ENCODE measurements around the gene MCF2L2.
A peak's percentile ranks its signal among the peaks of the same experiment; 100 is the strongest.
"Not testable (repeated sequence)": the region's sequence is repeated elsewhere in the genome, so short reads cannot be mapped to it uniquely, and the experiment has no call there.

Gene MCF2L2

DNA sequence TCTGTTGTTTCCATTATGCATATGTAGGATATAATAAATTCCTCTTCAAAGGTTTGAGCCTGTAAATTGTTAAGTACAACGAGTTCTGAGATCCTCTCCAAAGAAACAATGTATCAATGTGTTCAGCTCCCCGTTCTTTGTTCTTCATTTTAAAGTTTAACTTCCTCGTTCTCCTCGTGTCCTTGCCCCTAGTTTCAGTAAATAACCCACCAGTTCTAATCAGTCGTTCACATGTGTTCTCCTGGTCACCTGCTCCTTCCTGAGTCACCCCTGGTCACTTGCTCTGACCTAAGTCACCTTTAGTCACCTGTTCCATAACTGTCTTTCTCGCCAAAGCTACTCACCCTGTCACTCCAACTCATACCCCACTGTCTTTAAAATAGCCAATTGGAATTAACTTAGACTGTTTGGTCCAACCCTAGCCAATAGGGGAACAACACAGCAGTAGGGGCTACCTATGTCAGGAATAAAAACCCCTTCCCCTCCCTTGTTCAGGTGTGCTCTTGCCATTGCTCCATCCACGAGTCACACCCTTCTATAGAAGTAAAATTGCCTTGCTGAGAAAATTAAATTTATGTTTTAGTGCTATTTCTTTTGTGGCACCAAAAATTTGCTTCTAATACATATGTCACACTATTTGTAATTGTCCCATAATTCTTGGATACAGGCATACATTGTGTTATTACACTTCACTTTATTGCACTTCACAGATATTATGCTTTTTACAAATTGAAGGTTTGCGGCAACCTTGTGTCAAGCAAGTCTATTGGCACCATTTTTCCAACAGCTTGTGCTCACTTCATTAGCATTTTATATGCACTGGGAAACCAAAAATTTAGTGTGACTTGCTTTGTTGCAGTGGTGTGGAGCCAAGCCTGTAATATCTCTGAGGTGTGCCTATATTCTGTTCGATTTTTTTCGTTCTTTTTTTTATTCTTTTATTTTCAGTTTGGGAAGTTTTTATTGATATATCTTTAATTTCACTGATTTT, 15.3 kb upstream of the MCF2L2 start:
- DNase-seq = no peak

DNA sequence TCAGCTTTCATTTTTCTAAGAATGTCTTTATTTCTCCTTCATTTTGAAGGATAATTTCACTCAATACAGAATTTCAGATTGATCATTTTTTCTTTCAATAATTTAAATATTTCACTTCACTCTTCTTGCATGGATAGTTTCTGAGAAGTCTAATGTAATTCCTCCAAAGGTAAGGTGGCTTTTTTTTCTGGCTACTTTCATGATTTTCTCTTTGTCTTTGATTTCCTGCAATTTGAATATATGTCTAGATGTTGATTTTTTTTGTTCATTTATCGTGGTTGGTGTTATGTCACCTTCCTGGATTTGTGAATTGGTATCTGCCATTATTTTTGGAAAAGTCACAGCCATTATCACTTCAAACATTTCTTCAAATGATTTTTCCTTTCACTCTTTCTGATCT, 14.6 kb upstream of the MCF2L2 start:
- DNase-seq = no peak

DNA sequence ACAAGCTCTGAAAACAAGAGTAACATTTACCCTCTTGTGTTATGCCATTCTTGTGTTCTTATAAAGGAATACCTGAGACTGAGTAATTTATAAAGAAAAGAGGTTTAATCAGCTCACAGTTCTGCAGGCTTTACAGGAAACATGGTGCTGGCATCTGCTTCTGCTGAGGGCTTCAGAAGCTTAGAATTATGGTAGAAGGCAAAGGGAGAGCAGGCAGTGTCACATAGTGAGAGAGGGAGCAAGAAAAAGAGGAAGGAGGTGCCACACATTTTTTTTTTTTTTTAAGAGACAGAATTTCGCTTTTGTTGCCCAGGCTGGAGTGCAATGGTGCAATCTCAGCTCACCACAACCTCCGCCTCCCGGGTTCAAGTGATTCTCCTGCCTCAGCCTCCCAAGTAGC, 12.1 kb upstream of the MCF2L2 start:
- not testable (repeated sequence) for DNase-seq

DNA sequence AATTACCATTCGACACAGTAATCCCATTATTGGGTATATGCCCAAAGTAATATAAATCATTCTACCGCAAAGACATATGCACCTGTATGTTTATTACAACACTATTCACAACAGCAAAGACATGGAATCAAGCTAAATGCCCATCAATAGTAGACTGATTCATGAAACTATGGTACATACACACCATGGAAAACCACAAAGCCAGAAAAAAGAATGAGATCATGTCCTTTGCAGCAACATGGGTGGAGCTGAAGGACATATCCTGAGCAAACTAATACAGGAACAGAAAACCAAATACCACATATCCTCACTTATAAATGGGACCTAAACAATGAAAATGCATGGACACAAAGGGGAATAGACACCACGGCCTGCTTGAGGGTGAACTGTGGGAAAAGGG, 11.1 kb upstream of the MCF2L2 start:
- DNase-seq = peak; percentile 52

DNA sequence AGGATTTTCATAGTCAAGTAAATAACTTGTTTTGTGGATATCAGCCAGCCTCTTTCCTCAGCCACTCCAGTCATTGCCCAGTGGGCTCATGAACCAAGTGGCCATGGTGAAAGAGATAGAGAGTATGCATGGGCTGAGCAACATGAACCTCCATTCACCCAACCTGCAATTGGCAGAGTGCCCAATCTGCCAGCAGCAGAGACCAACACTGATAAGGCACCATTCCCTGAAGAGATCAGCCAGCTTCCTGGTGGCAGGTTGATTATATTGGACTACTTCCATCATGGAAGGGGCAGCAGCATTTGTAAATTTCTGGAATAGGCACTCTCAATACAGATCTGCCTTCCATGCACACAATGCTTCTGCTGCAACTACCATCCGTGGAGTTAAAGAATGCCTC, 10.3 kb upstream of the MCF2L2 start:
- DNase-seq = no peak

DNA sequence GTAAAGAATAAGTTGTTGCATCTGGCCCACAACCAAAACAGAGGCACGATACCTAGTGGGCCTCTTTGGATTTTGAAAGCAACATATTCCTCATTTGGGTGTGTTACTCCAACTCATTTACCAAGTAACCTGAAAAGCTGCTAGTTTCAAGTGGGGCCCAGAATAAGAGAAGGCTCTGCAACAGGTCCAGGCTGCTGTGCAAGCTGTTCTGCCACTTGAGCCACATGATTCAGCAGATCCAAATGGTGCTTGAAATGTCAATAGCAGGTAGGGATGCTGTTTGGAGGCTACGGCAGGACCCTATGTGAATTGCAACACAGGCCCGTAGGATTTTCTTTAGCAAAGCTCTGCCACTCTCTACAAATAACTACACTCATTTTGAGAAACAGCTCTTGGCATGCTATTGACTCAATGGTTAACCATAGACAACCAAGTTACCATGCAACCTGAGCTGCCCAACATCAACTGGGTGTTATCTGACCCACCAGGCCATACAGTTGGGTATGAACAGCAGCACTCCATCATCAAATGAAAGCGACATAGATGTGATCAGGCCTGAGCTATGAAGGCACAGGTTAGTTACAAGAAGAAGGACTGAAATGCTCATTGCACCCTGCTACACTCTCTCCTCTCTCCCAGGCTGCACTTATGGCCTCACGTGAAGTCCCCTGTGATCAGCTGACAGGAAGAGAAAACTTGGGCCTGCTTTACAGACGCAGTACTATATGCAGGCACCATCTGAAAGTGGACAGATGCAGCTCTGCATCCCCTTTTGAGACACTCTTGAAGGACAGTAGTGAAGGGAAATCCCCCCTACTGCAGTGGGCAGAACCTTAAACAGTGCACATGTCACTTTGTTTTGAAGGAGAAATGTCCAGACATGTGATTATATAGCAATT, 9.5 kb upstream of the MCF2L2 start:
- DNase-seq = peak; percentile 85

DNA sequence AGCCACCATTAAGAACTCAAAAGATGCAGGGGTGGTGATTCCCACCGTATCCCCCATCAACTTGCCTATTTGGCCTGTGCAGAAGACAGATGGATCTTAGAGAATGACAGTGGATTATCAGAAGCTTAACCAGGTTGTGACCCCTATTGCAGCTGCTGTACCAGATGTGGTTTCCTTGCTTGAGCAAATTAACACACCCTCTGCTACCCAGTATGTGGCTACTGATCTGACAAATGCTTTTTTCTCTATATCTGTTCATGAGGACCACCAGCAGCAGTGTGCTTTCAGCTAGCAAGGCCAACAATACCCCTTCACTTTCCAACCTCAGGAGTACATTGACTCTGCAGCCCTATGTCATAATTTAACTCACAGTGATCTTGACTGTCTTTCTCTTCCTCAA, 8.6 kb upstream of the MCF2L2 start:
- DNase-seq = peak; percentile 69

DNA sequence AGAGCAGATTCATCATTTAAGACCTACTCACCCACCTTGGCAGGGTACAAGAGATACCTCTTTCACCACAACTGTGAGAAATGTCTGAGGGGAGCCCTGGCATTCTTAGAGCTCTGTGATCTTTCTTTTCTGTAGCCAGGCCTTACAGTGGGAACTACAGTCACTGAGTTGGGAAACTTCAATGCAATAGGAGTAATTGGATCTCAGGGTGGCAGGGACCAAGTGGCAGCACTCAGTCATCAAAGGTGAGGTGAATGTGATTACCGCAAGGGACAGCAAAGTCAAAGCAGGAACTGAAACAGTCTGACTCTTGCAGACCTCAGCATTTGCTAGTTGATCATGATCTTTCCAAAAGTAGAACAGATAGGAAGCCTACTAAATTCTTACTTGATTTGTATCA, 7.2 kb upstream of the MCF2L2 start:
- peak; percentile 89 for DNase-seq

DNA sequence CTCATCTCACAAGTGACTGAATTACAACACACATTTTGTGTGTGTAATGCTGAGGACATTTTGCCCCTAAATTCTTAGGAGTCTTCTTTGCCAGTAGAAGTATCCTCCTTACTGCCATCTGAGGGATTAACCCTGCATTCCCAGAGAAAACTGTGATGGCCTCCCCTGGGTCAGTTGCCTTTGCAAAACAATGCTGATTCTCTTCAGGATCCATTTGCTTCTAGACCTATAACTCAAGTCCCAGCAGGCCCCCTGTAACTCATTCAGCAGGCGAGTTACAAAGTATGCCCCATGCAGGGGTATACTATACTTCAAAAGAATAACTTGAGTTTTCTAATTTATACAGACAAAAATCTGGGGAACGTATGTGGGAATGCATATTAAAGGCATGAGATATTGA, 6.6 kb upstream of the MCF2L2 start:
- no peak for DNase-seq

DNA sequence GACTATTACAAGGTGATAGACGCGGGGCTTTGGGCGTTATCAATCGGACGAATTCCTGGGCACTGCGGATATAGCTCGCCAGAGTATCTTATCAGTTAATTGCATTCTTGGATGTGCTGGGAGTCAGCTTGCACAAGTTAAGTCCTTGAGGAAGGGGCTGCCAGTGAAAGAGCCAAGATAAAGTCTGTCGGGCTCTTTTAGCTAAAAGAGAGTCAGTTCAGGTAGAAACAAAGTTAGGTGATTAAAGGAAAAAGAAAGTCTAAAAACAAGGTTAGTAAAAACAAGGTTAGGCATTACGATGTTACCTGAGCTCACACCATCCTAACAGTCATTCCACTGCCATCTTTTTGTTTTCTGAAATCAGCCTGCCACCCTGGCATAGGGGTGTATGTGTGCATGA, 6.1 kb upstream of the MCF2L2 start:
- DNase-seq = no peak

DNA sequence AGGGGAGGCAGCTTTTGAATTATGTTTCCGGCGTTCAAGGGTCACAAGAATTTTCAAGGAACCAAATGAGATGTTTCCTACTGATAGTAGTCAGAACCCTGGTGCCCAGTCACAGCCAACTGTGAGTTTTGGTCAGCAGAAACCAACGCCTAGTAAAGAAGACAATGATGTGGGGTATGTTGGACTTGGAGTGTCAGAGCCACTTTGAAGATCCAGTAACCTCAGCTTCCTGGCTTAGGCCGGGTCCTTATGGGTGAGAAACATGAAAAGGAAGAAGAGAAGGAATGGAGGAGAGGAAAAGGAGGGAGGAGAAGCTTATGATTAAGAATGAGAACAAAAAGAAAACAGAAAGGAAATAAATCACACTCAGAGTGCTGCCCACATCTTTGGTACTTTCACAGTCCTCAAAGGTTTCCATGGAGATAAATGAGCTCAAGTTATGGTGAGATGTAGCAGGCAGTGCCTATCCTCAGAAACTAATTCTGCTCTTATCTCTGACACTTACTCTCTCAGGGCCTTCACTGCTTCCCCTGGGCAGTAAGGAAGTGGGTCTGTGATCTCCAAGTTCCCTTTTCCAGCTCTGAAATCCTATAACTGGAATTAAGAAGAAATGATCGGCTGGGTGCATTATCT, 2.0 kb upstream of the MCF2L2 start:
- peak; percentile 79 for DNase-seq

DNA sequence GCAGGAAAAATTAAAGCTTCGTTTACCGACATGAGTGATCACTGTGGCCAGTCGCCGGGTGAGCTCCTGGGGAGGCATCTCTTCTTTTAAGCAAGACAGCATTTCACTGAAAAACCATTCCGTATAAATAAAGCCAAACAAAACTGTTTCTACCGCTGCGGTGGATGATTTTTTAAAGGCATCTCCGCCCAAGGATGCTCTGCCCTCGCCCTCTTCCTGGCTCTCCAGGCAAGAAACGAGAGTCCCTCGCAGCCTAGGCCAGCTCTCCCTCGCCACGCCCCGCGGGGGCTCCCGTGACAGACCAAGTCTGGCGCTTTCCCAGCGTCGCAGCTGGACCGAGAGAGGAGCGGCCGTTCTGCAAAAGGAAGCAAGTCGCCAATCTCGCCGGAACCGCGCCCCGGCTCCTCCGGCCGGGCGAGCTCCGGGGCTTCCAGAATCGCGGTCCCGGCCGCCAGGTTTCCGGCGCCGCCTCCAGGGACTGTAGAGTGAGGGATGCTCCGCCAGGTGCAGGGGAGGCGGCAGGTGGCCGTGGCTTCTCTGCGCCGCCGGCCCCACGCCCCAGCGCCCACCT, 458 bp downstream of the MCF2L2 start:
- peak; percentile 51 for DNase-seq

DNA sequence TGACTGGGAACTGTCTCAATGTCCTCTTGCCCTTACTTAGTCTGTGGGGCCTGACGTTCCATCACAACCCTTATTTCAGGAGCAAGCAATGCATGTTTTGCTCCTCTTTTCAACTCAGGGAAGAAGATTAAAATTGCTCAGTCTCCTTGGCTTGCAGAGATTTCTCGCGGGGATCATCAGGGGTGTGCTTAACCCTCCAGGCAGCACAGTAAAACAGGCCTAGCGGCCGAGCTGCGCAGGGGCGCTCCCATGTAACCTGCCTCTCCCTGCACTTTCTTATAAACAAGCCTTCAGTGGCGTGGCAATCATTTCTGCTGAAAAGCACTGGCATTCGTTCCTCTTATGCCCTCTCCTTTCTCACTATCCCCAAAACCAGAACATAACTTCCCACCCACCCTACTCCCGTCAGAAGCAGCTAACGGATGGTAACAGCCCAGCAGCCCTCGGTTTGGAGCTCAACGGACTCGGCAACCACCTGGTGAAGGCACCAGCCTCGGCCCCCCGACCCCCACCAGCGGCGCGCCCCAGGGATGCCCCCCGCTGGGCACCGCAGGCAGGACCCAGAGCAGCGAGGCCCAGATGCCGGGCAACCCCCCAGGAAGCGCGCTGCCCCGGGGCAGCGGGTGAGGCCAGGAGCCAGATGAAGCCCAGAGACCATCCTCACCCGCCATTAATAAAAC, 1.1 kb downstream of the MCF2L2 start:
- no peak for DNase-seq

DNA sequence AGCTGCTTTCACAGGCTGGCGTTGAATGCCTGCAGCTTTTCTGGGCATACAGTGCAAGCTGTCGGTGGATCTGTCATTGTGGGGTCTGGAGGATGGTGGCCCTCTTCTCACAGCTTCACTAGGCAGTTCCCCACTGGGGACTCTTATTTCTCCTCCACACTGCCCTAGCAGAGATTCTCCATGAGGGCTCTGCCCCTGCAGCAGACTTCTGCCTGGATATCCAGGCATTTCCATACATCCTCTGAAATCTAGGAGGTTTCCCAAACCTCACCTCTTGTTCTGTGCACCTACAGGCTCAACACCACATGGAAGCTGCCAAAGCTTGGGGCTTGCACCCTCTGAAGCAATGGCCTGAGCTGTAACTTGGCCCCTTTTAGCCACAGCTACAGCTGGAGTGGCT, 9.6 kb downstream of the MCF2L2 start:
- DNase-seq = not testable (repeated sequence)

DNA sequence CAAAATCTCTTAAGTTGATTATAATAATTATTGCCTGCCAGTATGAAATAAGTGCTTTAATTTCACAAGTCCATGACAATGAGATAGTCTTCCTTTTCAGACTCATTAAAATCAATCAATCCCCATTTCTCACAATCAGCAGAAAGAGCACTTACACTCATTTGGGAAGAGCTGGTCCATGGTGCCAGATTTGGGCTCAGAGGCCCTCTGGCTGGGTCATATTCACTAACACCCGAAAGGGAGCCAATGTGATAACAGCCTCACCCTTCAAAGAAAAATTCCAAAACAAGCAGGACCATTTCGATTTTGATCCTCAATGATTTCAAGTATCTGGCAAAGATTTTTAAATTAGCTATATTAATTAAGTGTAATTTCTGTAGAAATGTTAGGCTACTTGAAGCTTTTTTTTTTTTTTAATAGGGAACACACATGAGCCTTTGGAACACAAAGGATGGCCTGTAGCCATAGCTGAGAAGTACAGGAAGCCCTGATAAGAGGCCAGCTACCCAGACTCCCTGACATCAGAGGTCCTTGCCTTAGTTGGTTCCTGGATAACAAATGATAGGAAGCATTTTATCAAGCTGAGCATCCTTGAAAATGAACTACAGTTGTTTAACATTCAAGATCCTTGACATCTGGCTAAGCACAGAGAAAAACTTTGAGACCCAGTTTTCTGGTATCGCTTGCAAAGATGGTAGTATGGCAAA, 17.1 kb downstream of the MCF2L2 start:
- no peak for DNase-seq

DNA sequence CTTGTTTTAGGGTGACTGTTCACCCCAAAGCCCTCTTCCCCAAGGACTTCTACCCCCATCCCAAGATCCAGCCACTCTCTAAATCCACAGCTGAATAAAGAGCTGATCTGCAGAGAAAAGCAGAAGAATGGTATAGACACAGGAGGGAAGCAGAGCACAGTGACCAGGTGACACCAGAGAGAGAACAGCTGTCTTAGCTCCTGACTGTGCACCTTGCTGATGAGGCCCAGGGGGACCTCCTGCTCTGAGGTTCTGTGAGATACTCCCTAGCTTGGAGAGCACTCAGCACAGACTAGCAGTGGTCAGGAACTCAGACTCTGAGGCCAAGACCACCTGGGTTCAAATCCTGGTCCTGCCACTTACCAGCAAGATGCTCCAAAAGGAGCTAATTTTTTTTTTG, 17.7 kb downstream of the MCF2L2 start:
- DNase-seq = no peak

DNA sequence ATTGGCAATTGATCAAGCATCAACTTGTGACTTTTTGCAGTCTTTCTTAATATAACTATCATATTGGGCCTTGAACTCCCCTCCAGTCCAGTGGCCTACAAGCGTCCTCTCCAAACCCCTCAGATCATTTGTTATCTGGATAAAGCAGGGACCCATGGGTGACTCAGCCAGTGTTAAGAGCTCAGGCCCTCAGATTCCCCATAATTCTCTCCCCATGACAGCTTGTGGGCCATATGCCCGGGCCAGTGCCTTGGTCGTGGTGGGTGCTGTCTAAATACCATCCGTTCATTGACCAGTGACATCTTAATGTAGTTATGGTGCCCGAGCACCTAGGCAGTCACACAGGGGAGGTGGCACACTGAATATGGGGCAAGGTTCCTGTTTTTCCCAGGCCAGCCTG, 18.1 kb downstream of the MCF2L2 start:
- DNase-seq = no peak

DNA sequence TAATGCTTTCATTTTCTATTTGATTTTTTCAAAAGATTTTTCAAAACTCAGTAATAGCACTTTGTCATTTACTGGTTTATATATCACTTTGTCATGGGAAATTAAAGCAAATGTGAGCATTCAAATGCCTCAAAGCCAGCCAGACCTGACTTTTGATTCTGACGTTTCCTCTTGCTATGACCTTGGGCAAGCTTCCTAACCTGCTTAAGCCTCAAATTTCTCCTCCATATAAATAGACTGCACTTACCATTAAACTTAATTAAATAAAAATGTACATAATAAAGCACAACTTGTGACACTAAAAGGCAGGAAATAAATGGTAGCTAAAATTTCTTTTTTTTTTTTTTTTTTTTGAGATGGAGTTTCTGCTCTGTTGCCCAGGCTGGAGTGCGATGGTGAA, 19.2 kb downstream of the MCF2L2 start:
- no peak for DNase-seq

DNA sequence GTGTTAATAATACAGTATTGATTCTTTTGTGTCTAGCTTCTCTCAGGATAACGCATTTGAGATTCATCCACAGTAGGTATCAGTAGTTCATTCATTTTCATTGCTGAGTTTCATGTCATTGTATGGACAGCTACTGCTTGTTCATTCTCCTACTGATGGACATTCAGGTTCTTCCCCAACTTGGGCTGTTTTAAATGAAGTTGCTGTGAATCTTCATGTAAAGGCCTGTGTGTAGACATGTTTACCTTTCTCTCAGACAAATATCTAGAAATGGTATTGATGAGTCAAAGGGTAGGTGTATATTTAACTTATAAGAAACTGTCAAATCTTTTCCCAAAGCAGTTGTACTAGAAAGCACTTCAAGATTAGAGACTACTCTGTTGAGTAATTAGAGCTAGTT, 26.7 kb downstream of the MCF2L2 start:
- no peak for DNase-seq

DNA sequence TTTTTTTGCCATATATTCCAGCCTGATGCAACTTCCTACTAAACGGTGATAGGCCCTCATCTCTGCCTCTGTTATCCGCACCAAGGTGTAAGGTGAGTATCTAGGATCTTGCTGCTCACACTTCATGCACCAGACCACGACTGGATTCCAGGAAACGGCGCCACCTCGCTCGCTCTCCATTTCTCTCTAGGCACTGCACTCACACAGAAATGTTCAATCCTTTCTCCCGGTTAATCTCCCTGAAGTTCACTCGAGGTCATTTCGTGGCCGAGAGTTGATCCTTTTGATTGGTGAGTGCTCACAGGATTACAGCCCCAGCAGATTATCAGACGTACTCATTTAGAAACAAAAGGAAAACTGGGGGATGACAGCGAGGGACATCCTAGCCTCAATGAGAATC, 28.1 kb downstream of the MCF2L2 start:
- no peak for DNase-seq

DNA sequence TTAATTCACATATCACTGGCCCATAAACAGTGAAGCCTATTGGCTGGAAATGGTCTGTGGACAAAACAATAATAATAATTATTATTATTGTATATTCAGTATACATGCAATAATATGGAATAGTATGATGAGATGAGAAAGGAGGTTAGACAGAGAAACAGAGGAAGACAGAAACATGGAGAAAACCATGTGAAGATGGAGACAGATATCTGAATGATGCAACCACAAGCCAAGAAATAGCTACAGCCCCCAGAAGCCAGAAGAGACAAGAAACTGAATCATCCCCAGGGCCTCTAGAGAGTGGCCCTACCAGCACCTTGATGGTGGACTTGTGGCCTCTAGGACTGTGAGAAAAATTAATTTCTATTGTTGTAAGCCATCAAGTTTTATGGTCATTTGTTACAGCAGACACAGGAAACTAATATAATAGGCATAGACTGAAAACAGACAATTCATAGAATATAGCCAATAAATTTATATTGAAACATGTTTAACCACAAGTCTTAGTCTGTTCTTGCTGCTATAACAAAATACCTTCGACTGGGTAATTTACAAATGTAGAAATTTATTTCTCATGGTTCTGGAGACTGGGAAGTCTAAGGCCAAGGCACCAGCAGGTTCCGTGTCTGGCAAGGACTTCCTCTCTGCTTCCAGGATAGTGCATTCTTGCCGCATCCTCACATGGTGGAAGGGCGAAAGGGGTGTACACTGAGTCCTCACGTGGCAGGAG, 31.6 kb downstream of the MCF2L2 start:
- DNase-seq = no peak

Measured in activated CD4-positive, alpha-beta T cell treated with anti-CD3 and anti-CD28 coated beads, Interleukin-10, Interleukin-2, amounts not matched to agents 100 ng/mL and 50 ng/mL, durations not matched to agents 16 hours and 8 hours (primary cell).